Spleen (tissue), 7 donors: Measurements from ENCODE around the gene RAP1GAP.

Source experiments
- POLR2A ChIP-seq, 3 donors: fragments of 450-650 bp; IDR thresholded peaks; one replicate each; pipeline ENCODE4 v1.5.1; 2017; ENCODE audit warnings: antibody characterized with exemption in 3 of 3, mild to moderate bottlenecking in 1 of 3
- TF ChIP-seq, protein P1 (sequence below), 11 experiments: fragments of 200-600 bp in 7 of 11; fragments of 450-650 bp in 4 of 11; sonication (generic) in 4 of 11; IDR thresholded peaks in 8 of 11; conservative IDR thresholded peaks in 3 of 11; 1 replicate in 7 of 11; 2 replicates in 4 of 11; pipeline versions ENCODE4 v1.4.0 to v1.8.0; 2016 to 2021; ENCODE audit warnings: antibody characterized with exemption in 11 of 11, inconsistent platforms in 4 of 11, mild to moderate bottlenecking in 1 of 11
- donor health status: DM: no; HTN: no; CAD: no; lungs with moderate emphysema.
- donor health status: DM: no; HTN: no; CAD: no.
- donor health status: DM: no; HTN: no; CAD: no.

DNA sequence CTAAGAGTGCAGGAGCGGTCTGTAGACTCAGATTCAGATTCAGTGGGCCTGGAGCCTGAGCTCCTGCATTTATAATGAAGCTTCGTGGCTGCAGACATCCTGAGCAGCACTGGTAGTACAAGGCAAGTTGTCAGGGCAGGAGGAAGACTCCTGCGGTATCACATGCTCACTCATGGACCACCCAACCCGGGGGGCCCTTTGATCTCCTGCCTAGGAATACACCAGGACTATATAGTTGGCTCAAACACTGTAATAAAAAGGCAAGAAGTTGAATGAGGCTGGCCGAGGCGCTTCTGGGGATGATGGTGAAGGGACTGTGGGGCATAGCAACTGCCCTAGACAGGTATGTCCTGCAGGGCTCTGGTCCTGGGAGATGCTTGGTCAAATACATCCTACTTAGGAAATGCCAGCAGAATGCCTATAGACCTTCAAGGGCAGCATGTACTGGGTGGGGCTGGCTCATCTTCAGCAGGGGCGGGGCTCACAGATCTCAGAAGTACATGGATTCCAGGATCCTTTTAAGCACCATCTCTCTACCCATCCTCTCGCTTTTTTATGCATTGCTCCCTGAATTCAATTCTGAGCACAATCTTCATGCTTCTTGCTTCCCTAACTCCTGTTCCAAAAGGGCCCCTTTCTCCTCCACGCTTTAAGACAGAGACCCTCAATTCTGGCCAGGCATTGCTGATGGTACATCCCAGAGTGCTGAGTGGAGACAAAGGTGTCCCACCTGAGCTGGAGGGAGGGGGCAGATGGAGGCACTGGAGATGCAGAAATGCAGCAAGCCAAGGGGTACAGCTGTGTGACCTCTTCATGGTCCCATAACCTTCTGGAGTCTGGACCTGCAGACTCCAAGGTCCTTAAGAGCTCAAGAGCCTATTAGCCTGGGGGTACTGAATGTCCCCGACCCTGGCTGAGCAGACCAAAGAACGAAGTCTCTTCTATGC is 2.1 kb upstream of the RAP1GAP start:
- TF ChIP-seq, protein P1, sequence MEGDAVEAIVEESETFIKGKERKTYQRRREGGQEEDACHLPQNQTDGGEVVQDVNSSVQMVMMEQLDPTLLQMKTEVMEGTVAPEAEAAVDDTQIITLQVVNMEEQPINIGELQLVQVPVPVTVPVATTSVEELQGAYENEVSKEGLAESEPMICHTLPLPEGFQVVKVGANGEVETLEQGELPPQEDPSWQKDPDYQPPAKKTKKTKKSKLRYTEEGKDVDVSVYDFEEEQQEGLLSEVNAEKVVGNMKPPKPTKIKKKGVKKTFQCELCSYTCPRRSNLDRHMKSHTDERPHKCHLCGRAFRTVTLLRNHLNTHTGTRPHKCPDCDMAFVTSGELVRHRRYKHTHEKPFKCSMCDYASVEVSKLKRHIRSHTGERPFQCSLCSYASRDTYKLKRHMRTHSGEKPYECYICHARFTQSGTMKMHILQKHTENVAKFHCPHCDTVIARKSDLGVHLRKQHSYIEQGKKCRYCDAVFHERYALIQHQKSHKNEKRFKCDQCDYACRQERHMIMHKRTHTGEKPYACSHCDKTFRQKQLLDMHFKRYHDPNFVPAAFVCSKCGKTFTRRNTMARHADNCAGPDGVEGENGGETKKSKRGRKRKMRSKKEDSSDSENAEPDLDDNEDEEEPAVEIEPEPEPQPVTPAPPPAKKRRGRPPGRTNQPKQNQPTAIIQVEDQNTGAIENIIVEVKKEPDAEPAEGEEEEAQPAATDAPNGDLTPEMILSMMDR (IDR thresholded peaks at IDR 0.05 in 8 of 11, conservative IDR thresholded peaks at IDR 0.05 in 3 of 11): no peak
- TF ChIP-seq POLR2A (IDR thresholded peaks at IDR 0.05): no peak
